OCI-LY7 (cell line): ENCODE measurements around the gene DSN1.

Experiments used
- EZH2phosphoT487 ChIP-seq: fragments of 200-600 bp; sonication (generic); IDR thresholded peaks from 2 replicates; pipeline ENCODE4 v1.6.1; 2018; ENCODE audit warnings: low read depth, borderline replicate concordance, mild to moderate bottlenecking, mixed run types, antibody characterized with exemption, low read length, moderate library complexity, mixed read lengths
- TF ChIP-seq, protein P1 (sequence below): fragments of 200-600 bp; sonication (generic); conservative IDR thresholded peaks from 2 replicates; pipeline ENCODE4 v1.5.1; 2014; ENCODE audit warnings: mild to moderate bottlenecking, antibody characterized with exemption, low read length, moderate library complexity, mixed read lengths

DNA sequence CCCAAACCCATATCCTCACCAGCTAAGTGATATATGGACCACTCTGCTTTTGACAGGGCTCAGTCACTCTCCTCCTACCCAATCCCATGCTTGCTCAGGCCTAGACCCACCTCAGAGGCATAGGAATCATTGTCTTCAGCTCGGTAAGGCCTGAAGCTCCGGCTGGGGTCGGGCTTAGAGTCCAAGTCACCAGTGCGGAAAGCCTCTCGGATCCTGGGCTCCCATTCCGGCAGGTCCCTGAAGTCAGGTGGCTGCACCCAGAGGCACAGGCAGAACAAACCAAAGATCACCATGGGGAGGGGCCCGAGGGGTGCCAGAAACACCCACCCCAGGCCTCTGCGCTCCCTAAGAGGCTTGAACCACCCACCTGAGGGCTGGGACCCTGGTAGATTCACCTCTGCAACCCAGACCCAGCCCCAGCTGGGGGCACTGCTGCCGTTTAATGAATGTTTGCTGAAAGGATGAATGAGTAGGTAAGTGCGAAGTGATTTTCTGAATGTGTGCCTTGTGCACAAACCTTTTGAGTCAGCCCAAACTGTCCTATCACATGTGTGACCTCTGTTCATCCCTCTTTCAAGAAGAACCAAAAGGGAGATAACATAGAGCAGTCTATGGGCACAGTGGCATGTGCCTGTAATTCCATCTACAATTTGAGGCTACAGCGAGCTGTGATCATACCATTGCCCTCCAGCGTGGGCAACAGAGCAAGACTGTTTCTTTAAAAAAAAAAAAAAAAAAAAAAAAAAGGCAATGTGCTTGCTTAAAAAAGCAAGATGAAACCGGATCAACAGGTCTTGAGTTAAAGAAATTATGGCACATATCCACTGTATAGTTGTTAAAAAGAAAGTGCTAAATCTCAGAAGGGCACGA, 39.3 kb upstream of the DSN1 start:
- TF ChIP-seq, protein P1, sequence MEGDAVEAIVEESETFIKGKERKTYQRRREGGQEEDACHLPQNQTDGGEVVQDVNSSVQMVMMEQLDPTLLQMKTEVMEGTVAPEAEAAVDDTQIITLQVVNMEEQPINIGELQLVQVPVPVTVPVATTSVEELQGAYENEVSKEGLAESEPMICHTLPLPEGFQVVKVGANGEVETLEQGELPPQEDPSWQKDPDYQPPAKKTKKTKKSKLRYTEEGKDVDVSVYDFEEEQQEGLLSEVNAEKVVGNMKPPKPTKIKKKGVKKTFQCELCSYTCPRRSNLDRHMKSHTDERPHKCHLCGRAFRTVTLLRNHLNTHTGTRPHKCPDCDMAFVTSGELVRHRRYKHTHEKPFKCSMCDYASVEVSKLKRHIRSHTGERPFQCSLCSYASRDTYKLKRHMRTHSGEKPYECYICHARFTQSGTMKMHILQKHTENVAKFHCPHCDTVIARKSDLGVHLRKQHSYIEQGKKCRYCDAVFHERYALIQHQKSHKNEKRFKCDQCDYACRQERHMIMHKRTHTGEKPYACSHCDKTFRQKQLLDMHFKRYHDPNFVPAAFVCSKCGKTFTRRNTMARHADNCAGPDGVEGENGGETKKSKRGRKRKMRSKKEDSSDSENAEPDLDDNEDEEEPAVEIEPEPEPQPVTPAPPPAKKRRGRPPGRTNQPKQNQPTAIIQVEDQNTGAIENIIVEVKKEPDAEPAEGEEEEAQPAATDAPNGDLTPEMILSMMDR, result 0 out of 2 replicates have a peak, but pooled peaks have one; percentile 24
- no peak for TF ChIP-seq EZH2phosphoT487
